DOHH2 (cell line): ENCODE measurements around the gene SDHAF2.

Source experiments
- H3F3A ChIP-seq: fragments of 200-600 bp; sonication (generic), shearing (Covaris generic); 2 replicates; pipeline ENCODE4 v1.6.0; 2016; ENCODE audit warnings: antibody characterized with exemption, mild to moderate bottlenecking; ENCODE audit not compliant: control insufficient read depth, insufficient read depth
- H3K27ac ChIP-seq: fragments of 200-600 bp; sonication (generic); 2 replicates; pipeline ENCODE4 v1.5.1; 2014; ENCODE audit warnings: low read depth, mild to moderate bottlenecking, low read length, moderate library complexity
- H3K27me3 ChIP-seq: fragments of 200-600 bp; sonication (generic); 2 replicates; pipeline ENCODE4 v1.6.1; 2014; ENCODE audit warnings: mild to moderate bottlenecking, low read length, mixed read lengths; ENCODE audit not compliant: control insufficient read depth
- H3K36me3 ChIP-seq: fragments of 200-600 bp; sonication (generic); 2 replicates; pipeline ENCODE4 v1.6.1; 2014; ENCODE audit warnings: mild to moderate bottlenecking, low read length, moderate library complexity, mixed read lengths; ENCODE audit not compliant: control insufficient read depth
- H3K4me1 ChIP-seq: fragments of 200-600 bp; sonication (generic); 2 replicates; pipeline ENCODE4 v1.6.1; 2014; ENCODE audit warnings: mild to moderate bottlenecking, low read length, mixed read lengths; ENCODE audit not compliant: control insufficient read depth
- H3K4me2 ChIP-seq: fragments of 200-600 bp; sonication (generic); 2 replicates; pipeline ENCODE4 v1.6.0; 2014; ENCODE audit warnings: mild to moderate bottlenecking, low read length, moderate library complexity
- H3K4me3 ChIP-seq: fragments of 200-600 bp; sonication (generic); 2 replicates; pipeline ENCODE4 v1.5.1; 2014; ENCODE audit warnings: mild to moderate bottlenecking, low read length, mixed read lengths
- H3K79me2 ChIP-seq: fragments of 200-600 bp; sonication (generic); 2 replicates; pipeline ENCODE4 v1.6.1; 2014; ENCODE audit warnings: mild to moderate bottlenecking, low read length, mixed read lengths; ENCODE audit not compliant: control insufficient read depth
- H3K9me2 ChIP-seq: fragments of 200-600 bp; sonication (generic); replicated peaks from 2 replicates; pipeline ENCODE4 v1.6.1; 2014; ENCODE audit warnings: mild to moderate bottlenecking, low read length, mixed read lengths; ENCODE audit not compliant: control insufficient read depth
- H3K9me3 ChIP-seq: fragments of 200-600 bp; sonication (generic); 2 replicates; pipeline ENCODE4 v1.6.1; 2014; ENCODE audit warnings: antibody characterized with exemption, low read length, mixed read lengths; ENCODE audit not compliant: control insufficient read depth, insufficient read depth
- H4K20me1 ChIP-seq: fragments of 200-600 bp; sonication (generic); 2 replicates; pipeline ENCODE4 v1.6.0; 2014; ENCODE audit warnings: low read depth, mild to moderate bottlenecking, antibody characterized with exemption, low read length, moderate library complexity; ENCODE audit not compliant: control insufficient read depth, insufficient read depth
- CTCF ChIP-seq: fragments of 200-600 bp; sonication (generic); IDR thresholded peaks from one replicate; pipeline ENCODE4 v1.5.1; 2014; ENCODE audit warnings: antibody characterized with exemption, mild to moderate bottlenecking, low read depth, low read length; ENCODE audit not compliant: poor library complexity, severe bottlenecking
- EZH2phosphoT487 ChIP-seq: fragments of 200-600 bp; sonication (generic); IDR thresholded peaks from 2 replicates; pipeline ENCODE4 v1.6.1; 2017; ENCODE audit warnings: borderline replicate concordance, mild to moderate bottlenecking, antibody characterized with exemption, low read length, moderate library complexity, mixed read lengths

The SDHAF2 gene

DNA sequence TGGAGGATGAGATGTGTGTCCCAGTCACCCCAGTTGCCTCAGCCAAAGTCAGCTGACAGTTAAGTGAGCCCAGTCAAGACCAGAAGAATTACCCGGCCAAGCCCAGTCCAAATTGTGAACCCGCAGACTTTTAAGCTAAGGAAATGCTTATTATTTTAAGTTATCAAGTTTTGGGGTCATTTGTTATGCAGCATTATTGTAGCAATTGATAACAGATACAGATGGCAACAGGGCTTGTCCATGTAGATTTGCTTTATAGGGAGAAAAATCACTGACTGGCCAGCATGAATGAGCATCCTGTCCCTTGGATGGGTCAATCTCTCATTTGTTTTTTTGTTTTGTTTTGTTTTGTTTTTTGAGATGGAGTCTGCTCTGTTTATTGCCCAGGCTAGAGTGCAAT is 22.9 kb downstream of the SDHAF2 start:
- no peaks in the 10 kb centered on the region for H3K9me3 ChIP-seq
- no peak overlapping the region for H3K4me2 ChIP-seq
- no peaks in the 10 kb centered on the region for H3F3A ChIP-seq
- no peaks in the 10 kb centered on the region for H4K20me1 ChIP-seq
- H3K4me3 ChIP-seq: no peak overlapping the region
- TF ChIP-seq EZH2phosphoT487 (no peak), CTCF (no peak)
- H3K9me2 ChIP-seq: no peaks in the 10 kb centered on the region
- H3K4me1 ChIP-seq: no peaks in the 10 kb centered on the region
- H3K27ac ChIP-seq: no peak overlapping the region
- no peaks in the 10 kb centered on the region for H3K79me2 ChIP-seq
- peaks cover 33% of the 10 kb centered on the region for H3K36me3 ChIP-seq
- no peaks in the 10 kb centered on the region for H3K27me3 ChIP-seq

DNA sequence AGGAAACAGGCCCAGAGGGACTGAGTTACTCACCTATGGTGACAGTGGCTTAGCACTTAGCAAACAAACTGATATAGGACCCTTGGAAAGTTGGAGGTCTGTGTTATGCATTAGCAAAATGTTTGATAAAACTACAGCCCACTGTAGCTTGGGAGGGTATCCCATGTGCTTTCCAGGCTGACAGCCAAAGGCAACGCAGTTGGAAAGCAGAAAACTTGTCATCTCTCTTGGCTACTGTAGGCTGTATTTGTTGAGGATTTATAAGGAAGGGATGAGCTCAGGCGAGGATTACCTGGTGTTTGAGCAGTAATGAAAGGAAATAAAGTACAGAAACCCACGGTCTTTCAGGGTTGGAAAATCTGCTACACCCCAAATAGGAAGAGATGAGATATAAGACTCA is 23.8 kb downstream of the SDHAF2 start:
- Histone ChIP-seq H3K9me2 (no peaks in the 10 kb centered on the region), H3K79me2 (no peaks in the 10 kb centered on the region), H3F3A (no peaks in the 10 kb centered on the region), H3K4me1 (no peaks in the 10 kb centered on the region), H3K4me2 (no peak overlapping the region), H3K9me3 (no peaks in the 10 kb centered on the region), H3K27me3 (no peaks in the 10 kb centered on the region), H4K20me1 (no peaks in the 10 kb centered on the region), H3K27ac (no peak overlapping the region), H3K36me3 (peaks cover 24% of the 10 kb centered on the region), H3K4me3 (no peak overlapping the region)
- no peak for TF ChIP-seq CTCF
- no peak for TF ChIP-seq EZH2phosphoT487

DNA sequence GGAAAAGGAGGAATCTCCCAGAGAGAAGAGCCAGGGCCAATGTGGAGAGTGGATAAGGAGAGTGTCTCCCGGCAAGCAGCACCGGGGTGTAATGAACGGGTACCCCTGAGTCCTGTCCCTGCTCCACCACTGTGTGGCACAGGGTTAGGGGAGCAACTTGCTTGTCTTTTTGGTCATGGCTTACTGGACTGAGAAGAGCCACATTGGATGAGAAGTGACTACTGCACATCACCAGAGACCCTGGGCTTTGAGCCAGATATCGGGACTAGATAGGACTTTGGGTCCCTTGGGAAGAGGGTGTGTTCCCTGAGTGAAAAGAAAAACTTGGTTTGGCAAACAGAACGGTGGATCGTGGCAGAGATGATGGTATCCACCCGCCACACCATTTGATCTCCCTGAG is 24.6 kb downstream of the SDHAF2 start:
- Histone ChIP-seq H3K9me2 (no peaks in the 10 kb centered on the region), H4K20me1 (no peaks in the 10 kb centered on the region), H3K27me3 (no peaks in the 10 kb centered on the region), H3K4me1 (no peaks in the 10 kb centered on the region), H3K9me3 (no peaks in the 10 kb centered on the region), H3K27ac (no peak overlapping the region), H3F3A (no peaks in the 10 kb centered on the region), H3K36me3 (peaks cover 17% of the 10 kb centered on the region), H3K4me2 (no peak overlapping the region), H3K4me3 (no peak overlapping the region), H3K79me2 (no peaks in the 10 kb centered on the region)
- TF ChIP-seq CTCF (no peak), EZH2phosphoT487 (no peak)

GRCh38 chr11:61460474-61460881 is 30.6 kb downstream of the SDHAF2 start:
- no peaks in the 10 kb centered on the region for H3K36me3 ChIP-seq
- H3K27ac ChIP-seq: no peak overlapping the region
- H3K9me2 ChIP-seq: no peaks in the 10 kb centered on the region
- H4K20me1 ChIP-seq: no peaks in the 10 kb centered on the region
- no peak overlapping the region for H3K4me2 ChIP-seq
- no peaks in the 10 kb centered on the region for H3K79me2 ChIP-seq
- no peaks in the 10 kb centered on the region for H3K4me1 ChIP-seq
- no peaks in the 10 kb centered on the region for H3K27me3 ChIP-seq
- H3K9me3 ChIP-seq: no peaks in the 10 kb centered on the region
- H3K4me3 ChIP-seq: no peak overlapping the region
- H3F3A ChIP-seq: no peaks in the 10 kb centered on the region
- TF ChIP-seq EZH2phosphoT487 (no peak), CTCF (no peak)
